GM13976 (cell line): ENCODE measurements around the gene NME7.

ENCODE experiments used
- DNase-seq: peaks from one replicate; pipeline ENCODE4 v3.0.0; 2012; ENCODE audit warnings: low spot score
- CTCF ChIP-seq: IDR thresholded peaks from 2 replicates; pipeline ENCODE4 v1.5.1; 2012; ENCODE audit warnings: borderline replicate concordance, mild to moderate bottlenecking; ENCODE audit not compliant: insufficient read depth; ENCODE audit errors: extremely low read depth, missing control alignments, control extremely low read depth
- in situ Hi-C: fragments of 300-500 bp; cut with MboI; formaldehyde crosslinking; loops from one replicate; pipeline ENCODE4 v1.12.0; 2022; ENCODE audit warnings: low sequenced_read_pairs, mixed read lengths, inconsistent platforms; ENCODE audit not compliant: unreplicated experiment

The NME7 gene

GRCh38 chr1:169387399-169387798, 19.8 kb upstream of the NME7 start:
- DNase-seq: no peak
- in situ Hi-C loops: no loop called here
- no peak for TF ChIP-seq CTCF

GRCh38 chr1:169383449-169383848, 15.9 kb upstream of the NME7 start:
- no peak for DNase-seq
- in situ Hi-C loops: no loop called here
- no peak for TF ChIP-seq CTCF

- DNase-seq: no peak
- in situ Hi-C loops: no loop called here
- TF ChIP-seq CTCF: no peak
Measured at GRCh38 chr1:169381162-169381561, 13.6 kb upstream of the NME7 start.

- in situ Hi-C loops: no loop called here
- no peak for DNase-seq
Measured at GRCh38 chr1:169371404-169371803, 3.8 kb upstream of the NME7 start.

GRCh38 chr1:169368406-169368769, 791 bp upstream of the NME7 start:
- in situ Hi-C loops: no loop called here
- no peak for DNase-seq

More at GRCh38 chr1:169371404-169371803, 3.8 kb upstream of the NME7 start:
- no peak for TF ChIP-seq CTCF

GRCh38 chr1:169367096-169367685, 406 bp downstream of the NME7 start:
- TF ChIP-seq CTCF: no peak
- in situ Hi-C loops: no loop called here
- no peak for DNase-seq

More at GRCh38 chr1:169368406-169368769, 791 bp upstream of the NME7 start:
- no peak for TF ChIP-seq CTCF
